ENCODE measurements around the gene RETREG2. TPM values are rescaled to one million over a fixed set of nuclear protein-coding genes. Genes with fewer than 3 reads are reported as not detected.
A peak's percentile ranks its signal among the peaks of the same experiment; 100 is the strongest.

Gene RETREG2
- total RNA-seq, 1 experiment from 2014 or later = 63.7 TPM

DNA sequence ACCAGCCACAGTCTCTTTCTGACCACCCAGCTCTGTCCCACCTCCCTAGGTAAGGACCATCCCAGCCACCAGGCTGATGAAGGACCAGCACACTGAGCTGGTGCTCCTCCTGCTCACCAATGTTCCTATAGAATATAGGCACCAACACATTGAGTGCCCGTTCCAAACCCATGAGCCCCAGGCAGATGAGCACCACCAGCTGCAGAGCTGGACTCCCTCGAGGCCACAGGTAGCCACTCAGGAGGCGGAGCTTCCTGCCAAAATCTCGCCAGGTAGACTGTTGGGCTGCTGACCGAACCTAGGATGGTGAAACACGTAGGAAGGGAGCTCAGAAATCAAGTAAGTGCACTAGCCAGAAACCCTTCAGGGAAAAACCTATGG, 38.5 kb downstream of the RETREG2 start:
- no peaks in the 10 kb centered on the region for H3K79me2 ChIP-seq (ENCODE audit: insufficient read depth, low read length)
- no peak for DNase-seq (ENCODE audit: low read depth, low spot score)
- POLR2A ChIA-PET = interaction anchor here (2.3 kb wide), 1 partner anchor 10 kb away, joined by 18 read pairs; the partner anchor contains the start of gene ZFAND2B
- H3K27me3 ChIP-seq (ENCODE audit: insufficient read depth, low read length) = no peaks in the 10 kb centered on the region
- no peaks in the 10 kb centered on the region for H3K9me3 ChIP-seq (ENCODE audit: control insufficient read depth in 1 of 2, insufficient read depth in 1 of 2, low read depth in 1 of 2, low read length in 2 of 2)
- H3K36me3 ChIP-seq (ENCODE audit: control insufficient read depth in 1 of 2, insufficient read depth in 2 of 2, low read length in 2 of 2) = peaks cover 3 to 15% of the 10 kb centered on the region in 2 experiments; a peak in 1 of 4 replicates
- no peak overlapping the region for H3K27ac ChIP-seq (ENCODE audit: low read depth, low read length)
- TF ChIP-seq POLR2AphosphoS5 (IDR thresholded peaks at IDR 0.05; ENCODE audit: low read depth, low read length) = no peak
- TF ChIP-seq, protein P1, sequence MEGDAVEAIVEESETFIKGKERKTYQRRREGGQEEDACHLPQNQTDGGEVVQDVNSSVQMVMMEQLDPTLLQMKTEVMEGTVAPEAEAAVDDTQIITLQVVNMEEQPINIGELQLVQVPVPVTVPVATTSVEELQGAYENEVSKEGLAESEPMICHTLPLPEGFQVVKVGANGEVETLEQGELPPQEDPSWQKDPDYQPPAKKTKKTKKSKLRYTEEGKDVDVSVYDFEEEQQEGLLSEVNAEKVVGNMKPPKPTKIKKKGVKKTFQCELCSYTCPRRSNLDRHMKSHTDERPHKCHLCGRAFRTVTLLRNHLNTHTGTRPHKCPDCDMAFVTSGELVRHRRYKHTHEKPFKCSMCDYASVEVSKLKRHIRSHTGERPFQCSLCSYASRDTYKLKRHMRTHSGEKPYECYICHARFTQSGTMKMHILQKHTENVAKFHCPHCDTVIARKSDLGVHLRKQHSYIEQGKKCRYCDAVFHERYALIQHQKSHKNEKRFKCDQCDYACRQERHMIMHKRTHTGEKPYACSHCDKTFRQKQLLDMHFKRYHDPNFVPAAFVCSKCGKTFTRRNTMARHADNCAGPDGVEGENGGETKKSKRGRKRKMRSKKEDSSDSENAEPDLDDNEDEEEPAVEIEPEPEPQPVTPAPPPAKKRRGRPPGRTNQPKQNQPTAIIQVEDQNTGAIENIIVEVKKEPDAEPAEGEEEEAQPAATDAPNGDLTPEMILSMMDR (IDR thresholded peaks at IDR 0.05 in 2 of 3, conservative IDR thresholded peaks at IDR 0.05 in 1 of 3; ENCODE audit: borderline replicate concordance in 1 of 3, insufficient read depth in 1 of 3, low read depth in 2 of 3, low read length in 2 of 3) = no peak
- CTCF ChIA-PET = interaction anchor here (0.6 kb wide), 1 partner anchor 36 kb away, joined by 5 read pairs; no protein-coding TSS in a partner anchor
- no peak overlapping the region for H3K9ac ChIP-seq (ENCODE audit: low read length)
- H4K20me1 ChIP-seq (ENCODE audit: insufficient read depth) = no peaks in the 10 kb centered on the region
- intact Hi-C loops (cut with micrococcal nuclease) = no loop called here
- H3K4me1 ChIP-seq (ENCODE audit: control insufficient read depth in 1 of 2, insufficient read depth in 2 of 2, low read length in 2 of 2) = peaks cover 9 to 37% of the 10 kb centered on the region in 2 experiments; a peak in 3 of 4 replicates
- H3K9me2 ChIP-seq (ENCODE audit: insufficient read depth) = no peaks in the 10 kb centered on the region
- ATAC-seq = no peak
- RAD21 ChIA-PET (ENCODE audit: low non-redundant PET in 1 of 2, low total read pairs in 2 of 2, uncharacterized antibody in 2 of 2, unreplicated experiment in 2 of 2) = no interaction called here
- no peak overlapping the region for H2AFZ ChIP-seq (ENCODE audit: low read depth, low read length, poor library complexity, severe bottlenecking)
- H3K4me2 ChIP-seq (ENCODE audit: low read length) = 0 out of 2 replicates have a peak overlapping the region, but pooled peaks have one; percentile 5
- no TSS peak for BruUV-seq (replicated peaks)
- H3K4me3 ChIP-seq (replicated peaks in 1 of 2; ENCODE audit: low read depth in 1 of 2, low read length in 2 of 2) = no peak overlapping the region

GRCh38 chr2:219218217-219218731, 40.2 kb downstream of the RETREG2 start:
- Histone ChIP-seq H3K4me1 (ENCODE audit: control insufficient read depth in 1 of 2, insufficient read depth in 2 of 2, low read length in 2 of 2) (peaks cover 9 to 37% of the 10 kb centered on the region in 2 experiments; a peak in 3 of 4 replicates), H4K20me1 (ENCODE audit: insufficient read depth) (no peaks in the 10 kb centered on the region), H3K9ac (ENCODE audit: low read length) (peak overlapping the region; percentile 76), H3K4me2 (ENCODE audit: low read length) (peak overlapping the region; percentile 100), H3K36me3 (ENCODE audit: control insufficient read depth in 1 of 2, insufficient read depth in 2 of 2, low read length in 2 of 2) (peaks cover 8 to 20% of the 10 kb centered on the region in 2 experiments; a peak in 2 of 4 replicates), H3K27ac (ENCODE audit: low read depth, low read length) (peak overlapping the region; percentile 81), H3K9me3 (ENCODE audit: control insufficient read depth in 1 of 2, insufficient read depth in 1 of 2, low read depth in 1 of 2, low read length in 2 of 2) (no peaks in the 10 kb centered on the region), H3K9me2 (ENCODE audit: insufficient read depth) (no peaks in the 10 kb centered on the region), H3K4me3 (replicated peaks in 1 of 2; ENCODE audit: low read depth in 1 of 2, low read length in 2 of 2) (peak overlapping the region; percentile 56 to 70), H3K27me3 (ENCODE audit: insufficient read depth, low read length) (no peaks in the 10 kb centered on the region), H3K79me2 (ENCODE audit: insufficient read depth, low read length) (no peaks in the 10 kb centered on the region), H2AFZ (ENCODE audit: low read depth, low read length, poor library complexity, severe bottlenecking) (no peak overlapping the region)
- POLR2A ChIA-PET = interaction anchor here (1.0 to 2.3 kb wide), 4 partner anchors 12 to 77 kb away, joined by 3 to 18 read pairs (median 4); partner anchors contain the start of genes GLB1L, STK16 and ZFAND2B
- DNase-seq (ENCODE audit: low read depth, low spot score) = no peak
- RAD21 ChIA-PET (ENCODE audit: low non-redundant PET in 1 of 2, low total read pairs in 2 of 2, uncharacterized antibody in 2 of 2, unreplicated experiment in 2 of 2) = interaction anchor here (0.8 to 1.5 kb wide), 2 partner anchors 42 kb away, joined by 3 to 5 read pairs; partner anchors contain the start of gene CNPPD1 (in 1 of the 2)
- ATAC-seq = peak; percentile 79
- CTCF ChIA-PET = interaction anchor here (1.2 to 2.7 kb wide), 4 partner anchors 11 to 77 kb away, joined by 3 to 12 read pairs (median 4); partner anchors contain the start of gene ZFAND2B
- no TSS peak for BruUV-seq (replicated peaks)
- intact Hi-C loops (cut with micrococcal nuclease) = no loop called here
- TF ChIP-seq ZFX (IDR thresholded peaks at IDR 0.05) (no peak), POLR2A (IDR thresholded peaks at IDR 0.05; ENCODE audit: borderline replicate concordance, extremely low read depth, insufficient read depth, insufficient read length) (no peak), EZH2phosphoT487 (IDR thresholded peaks at IDR 0.05; ENCODE audit: borderline replicate concordance) (no peak), ATF3 (IDR thresholded peaks at IDR 0.05) (no peak), ELF1 (IDR thresholded peaks at IDR 0.05; ENCODE audit: borderline replicate concordance, low read depth) (no peak), SIN3A (IDR thresholded peaks at IDR 0.05; ENCODE audit: low read depth) (no peak; the same call in 1 of the 2 replicates), SRF (IDR thresholded peaks at IDR 0.05; ENCODE audit: low read depth) (no peak), POLR2AphosphoS5 (IDR thresholded peaks at IDR 0.05; ENCODE audit: low read depth, low read length) (no peak), EGR1 (IDR thresholded peaks at IDR 0.05; ENCODE audit: low read depth) (no peak), RAD21 (IDR thresholded peaks at IDR 0.05; ENCODE audit: low read depth) (no peak), EZH2 (IDR thresholded peaks at IDR 0.05) (no peak), CBX3 (IDR thresholded peaks at IDR 0.05; ENCODE audit: low read depth) (no peak)
- TF ChIP-seq, protein P1 (IDR thresholded peaks at IDR 0.05 in 2 of 3, conservative IDR thresholded peaks at IDR 0.05 in 1 of 3; ENCODE audit: borderline replicate concordance in 1 of 3, insufficient read depth in 1 of 3, low read depth in 2 of 3, low read length in 2 of 3) = no peak
- TF ChIP-seq, protein P2, sequence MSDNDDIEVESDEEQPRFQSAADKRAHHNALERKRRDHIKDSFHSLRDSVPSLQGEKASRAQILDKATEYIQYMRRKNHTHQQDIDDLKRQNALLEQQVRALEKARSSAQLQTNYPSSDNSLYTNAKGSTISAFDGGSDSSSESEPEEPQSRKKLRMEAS (IDR thresholded peaks at IDR 0.05) = no peak

All from HCT116 (cell line).